SK-N-DZ (cell line): ENCODE data around the gene LARP7.
A peak's percentile ranks its signal among the peaks of the same experiment; 100 is the strongest.
"Not testable (repeated sequence)": the region's sequence is repeated elsewhere in the genome, so short reads cannot be mapped to it uniquely, and the experiment has no call there.

Experiments
- DNase-seq: peaks from one replicate; pipeline ENCODE4 v3.0.0-alpha.2; 2015; ENCODE audit warnings: low spot score

The LARP7 gene

DNA sequence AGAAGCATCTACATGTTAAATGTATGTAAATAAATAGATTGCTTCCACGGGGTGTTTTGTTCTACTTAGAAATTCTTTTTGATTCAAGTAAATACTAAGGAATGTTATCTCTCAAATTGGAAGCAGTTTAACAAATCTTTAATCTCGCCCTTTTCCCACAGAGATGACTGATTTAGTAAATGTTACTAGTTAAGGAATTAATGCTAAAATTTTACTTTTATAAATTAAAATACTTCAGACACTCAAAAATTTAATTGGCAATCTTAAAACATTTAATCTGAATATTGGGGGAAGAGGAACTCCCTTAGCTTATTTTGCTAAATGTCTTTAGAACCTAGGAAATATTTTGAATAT is 12.1 kb downstream of the LARP7 start:
- no peak for DNase-seq

DNA sequence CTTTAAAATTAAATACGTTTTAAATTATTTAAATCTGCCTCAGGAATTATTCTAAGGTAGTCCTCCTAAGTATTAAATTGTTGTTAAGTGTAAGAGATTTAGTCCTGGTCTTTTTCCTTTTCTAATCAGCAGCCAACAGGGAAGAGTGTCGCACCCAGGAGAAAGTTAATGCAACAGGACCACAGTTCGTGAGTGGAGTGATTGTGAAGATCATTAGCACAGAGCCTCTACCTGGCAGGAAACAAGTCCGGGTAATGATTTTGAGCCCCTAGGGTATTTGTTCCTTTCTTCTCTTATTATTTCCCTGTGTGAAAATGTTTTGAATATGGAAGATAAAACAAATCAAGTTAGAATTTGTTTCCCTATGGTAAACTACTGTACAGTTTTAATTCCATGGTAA is 13.4 kb downstream of the LARP7 start:
- no peak for DNase-seq

DNA sequence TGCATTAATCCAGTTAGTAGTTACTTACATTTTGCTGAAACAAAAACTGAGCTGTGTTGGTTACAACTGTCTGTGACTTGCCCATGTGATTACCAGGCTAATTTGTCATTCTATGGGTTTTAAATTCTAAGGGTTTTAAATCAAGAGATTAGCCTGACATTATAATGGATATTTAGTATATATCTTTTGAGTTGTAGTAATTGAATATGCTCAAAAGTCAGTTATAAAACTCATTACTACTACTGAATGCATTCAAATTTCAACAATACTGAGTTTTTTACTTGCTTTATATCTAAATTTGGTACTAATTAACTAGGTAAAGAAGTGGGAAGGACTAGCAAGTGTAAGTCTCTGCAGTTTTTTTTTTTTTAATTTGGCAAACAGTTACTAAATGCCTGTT is 14.7 kb downstream of the LARP7 start:
- no peak for DNase-seq

DNA sequence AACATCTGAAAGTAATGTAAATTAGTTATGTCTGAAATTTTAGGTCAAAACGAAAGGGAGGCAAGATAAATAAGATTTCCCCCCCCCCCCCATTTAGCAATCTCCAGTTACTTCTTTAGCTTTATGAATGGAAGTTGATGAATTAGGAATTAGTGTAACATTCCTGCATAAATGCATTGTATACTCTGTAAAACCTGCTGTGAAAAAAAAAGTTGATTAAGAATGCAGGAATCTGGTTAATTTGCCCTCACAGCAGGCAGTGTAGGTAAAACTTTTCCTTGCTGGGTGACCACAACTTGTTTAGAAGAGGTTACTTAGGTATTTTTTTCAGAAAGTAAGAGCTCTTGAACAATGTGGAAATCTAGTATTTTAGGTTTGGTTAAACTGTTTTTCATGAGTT is 15.3 kb downstream of the LARP7 start:
- DNase-seq = no peak

DNA sequence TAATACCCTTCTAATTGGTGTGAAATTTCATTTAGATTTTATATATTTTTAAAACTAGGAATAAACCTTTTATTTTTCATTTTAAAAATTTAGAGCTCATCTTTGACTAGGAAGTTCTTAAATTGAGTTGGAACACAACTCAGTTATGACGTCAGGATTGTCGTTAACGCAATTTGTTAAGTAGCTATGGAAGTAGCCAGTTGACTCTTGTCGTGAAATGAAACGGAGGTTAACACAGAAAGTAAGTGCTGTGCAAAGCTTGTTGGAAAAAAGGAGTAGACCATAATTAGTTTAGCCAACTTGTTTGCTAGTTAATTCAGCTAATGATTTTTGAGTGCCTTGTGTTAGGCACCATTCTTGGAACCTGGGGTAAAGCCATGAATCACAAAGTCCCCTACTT is 18.3 kb downstream of the LARP7 start:
- no peak for DNase-seq

DNA sequence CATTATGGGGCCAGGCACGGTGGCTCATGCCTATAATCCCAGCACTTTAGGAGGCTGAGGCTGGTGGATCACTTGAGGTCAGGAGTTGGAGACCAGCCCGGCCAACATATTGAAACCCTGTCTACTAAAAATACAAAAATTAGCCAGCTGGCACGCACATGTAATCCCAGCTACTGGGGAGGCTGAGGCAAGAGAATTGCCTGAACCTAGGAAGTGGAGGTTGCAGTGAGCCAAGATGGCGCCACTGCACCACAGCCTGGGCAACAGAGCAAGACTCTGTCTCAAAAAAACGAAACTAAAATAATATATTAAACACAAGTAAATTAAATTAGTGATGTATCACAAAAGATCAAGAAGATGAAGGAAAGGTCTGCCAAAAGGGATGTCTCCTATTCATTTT is 19.2 kb downstream of the LARP7 start:
- not testable (repeated sequence) for DNase-seq

DNA sequence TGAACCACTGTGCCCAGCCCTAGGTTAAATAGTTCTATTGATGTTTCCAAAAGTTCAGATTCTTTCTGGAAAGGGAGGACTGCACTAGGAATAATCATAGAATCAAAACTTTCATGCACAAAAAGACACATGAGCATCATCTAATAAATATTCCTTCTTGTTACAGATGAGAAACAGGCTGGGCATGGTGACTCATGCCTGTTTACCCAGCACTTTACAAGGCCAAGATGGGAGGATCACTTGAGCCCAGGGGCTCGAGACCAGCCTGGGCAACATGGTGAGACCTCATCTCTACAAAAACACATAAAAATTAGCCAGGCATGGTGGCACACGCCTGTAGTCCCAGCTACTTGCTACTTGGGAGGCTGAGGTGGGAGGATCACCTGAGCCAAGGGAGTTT is 27.7 kb downstream of the LARP7 start:
- no peak for DNase-seq

DNA sequence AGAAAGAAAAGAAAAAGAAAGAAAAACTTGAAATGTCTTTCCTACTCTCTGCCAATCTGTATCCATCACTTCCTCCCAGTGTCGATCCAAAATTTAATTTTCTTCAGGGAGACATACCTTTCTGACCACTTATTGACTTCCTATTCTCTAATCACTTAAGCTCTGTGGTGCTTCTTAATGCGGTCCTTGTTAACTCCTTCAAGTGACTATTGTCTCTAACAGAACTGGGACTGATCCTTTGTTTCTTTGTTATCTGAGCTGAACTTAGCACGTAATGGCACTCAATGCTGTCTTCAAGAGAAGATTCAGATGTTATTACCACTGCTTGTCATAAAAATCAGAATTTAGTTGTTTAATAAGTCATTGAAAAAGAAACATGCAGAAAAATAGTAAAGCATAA is 31.2 kb downstream of the LARP7 start:
- DNase-seq = no peak

DNA sequence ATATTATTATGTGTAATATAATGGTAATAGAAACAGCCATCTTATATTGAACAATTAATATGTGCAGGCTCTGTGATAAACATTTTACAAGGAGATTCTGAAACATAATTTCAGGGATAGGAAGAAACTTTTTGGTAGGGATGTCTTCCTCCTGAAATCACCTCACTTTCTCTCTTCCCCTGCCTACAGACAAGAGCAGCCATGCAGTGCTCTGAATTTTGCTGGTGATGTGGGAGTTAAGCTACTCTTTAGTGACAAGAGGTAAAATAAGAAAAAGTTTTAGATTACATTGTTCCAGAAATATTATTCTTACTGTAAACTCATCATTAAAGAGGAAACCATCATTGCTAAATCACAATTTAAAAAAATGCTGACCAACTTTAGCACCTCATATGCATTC is 36.1 kb downstream of the LARP7 start:
- DNase-seq = no peak

DNA sequence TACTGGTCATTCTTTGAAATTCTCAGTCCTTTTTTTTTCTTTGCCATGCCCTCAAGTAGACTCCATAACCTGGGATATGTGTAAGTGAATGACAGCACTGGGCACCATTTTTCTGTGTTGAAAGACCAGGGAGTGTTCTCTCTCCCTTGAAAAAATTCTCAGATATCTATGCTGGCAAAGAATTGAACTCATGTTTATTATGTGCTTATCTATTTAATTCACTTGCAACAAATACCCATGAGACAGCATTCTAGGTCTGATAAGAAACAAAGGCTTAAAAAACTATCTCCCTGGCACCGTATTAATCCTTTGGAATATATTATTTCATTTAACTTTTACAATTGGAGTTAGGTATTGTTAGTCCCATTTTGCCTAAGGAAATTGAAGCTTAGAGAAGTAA is 36.7 kb downstream of the LARP7 start:
- DNase-seq = no peak

DNA sequence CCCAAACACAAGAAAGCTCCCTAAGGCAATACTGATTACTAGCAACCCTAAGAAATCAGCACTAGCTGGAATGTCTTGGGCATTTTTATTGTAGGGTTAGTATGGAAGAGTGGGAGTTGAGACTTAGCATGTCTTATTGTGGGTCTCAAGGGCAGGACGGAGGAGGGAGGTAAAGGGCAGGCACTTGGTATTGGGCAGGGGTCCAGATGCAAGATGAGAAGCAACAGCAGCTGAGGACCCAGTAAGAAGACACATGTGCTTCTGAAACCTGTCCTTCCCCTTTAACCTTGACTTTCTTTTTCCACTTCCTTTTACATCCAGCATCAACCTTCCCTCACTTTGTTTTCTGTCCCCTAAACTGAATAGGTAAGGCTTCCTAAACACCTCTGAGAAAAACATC is 37.4 kb downstream of the LARP7 start:
- no peak for DNase-seq

DNA sequence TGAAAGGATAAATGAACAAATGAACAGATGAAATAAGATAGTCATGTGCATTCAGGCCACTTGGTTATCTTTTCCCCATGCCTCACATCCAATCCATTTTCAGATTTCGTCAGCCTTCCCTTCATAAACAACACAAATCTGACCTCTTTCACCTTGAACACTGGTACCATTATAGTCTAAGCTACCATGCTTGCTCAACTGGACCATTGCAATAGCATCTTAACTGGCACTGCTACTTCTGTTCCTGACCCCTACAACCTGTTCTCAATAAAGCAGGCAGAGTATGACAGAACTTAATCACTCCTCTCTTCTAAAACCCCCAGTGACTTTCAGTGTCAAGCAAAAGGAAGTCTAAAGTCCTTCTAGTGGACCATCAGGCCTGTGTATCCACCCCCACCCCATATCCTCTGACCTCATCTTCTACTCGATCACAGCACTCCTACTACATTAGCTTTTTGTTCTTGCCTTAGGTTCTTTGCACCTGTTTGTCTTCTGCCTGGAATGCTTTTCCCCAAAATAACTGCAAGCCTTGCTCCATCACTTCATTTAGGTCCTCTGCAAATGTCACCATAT is 40.7 kb downstream of the LARP7 start:
- no peak for DNase-seq

DNA sequence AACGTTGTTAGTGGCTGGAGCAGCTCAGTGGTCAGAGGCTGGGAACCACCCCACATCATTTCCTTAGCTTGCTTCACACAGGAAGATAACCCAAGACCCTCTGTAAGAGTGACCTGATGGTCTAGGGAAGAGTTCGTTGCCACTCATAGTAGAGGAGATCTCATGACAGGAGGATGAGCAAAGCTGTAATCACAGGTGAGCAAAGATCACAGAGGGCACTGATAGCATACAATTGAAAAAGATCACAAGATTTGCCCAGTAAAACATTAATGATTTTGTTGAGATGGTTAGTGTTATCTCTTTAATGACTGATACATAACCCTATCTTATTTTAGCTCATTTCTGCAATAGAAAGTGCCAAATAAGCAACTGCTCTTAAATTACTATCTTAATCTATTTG is 44.1 kb downstream of the LARP7 start:
- no peak for DNase-seq

DNA sequence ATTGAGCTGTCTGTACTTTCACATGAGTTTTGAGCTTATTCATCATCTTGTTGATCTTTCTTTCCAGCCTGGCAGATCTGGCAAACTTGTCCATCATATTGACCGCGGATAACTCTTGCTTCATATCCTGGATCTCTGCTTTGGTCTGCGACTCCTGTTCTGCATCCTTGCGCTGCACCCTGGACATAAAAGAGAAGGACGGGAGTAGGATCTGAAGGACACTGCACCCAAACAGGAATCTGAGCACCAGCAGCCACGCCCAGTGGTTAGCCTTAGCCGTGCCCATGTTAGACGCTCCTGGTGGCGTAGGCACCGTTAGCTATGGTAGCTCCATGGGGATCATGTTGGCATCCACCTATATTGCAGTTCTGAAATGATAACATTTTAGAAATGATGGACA is 56.6 kb downstream of the LARP7 start:
- DNase-seq = no peak

DNA sequence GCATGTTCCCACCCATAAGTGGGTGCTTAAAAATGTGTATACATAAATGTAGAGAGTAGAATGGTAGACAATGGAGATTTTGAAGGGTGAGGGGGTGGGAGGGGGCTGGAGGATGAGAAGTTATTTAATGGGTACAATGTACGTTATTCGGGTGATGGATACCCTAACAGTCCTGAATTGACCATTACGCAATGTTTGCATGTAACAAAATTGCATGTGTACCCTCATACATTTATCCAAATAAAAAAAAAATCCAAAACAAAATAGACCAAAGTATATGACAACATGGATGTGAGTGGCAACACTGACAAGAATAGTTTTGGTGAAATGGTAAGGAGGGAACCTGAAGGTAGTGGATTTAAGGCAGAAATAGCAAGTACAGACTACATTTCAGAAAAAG is 63.7 kb downstream of the LARP7 start:
- DNase-seq = no peak

DNA sequence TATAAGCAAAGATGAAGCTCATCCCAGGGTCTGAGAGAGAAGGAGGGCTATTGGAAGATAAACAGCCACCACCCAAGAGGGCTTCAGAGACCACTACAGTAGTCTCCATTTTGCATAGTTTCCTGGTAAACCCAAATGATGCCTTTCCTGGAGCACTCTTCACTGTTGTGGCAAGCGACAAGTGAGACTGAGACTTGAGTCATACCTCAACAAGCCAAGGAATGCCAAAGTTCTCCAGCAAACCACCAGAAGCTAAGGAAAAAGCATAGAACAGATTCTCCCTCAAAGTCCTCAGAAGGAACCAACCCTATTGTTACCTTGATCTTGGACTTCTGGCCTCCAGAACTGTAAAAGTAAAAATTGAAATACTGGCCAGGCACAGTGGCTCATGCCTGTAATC is 65.9 kb downstream of the LARP7 start:
- DNase-seq = no peak

DNA sequence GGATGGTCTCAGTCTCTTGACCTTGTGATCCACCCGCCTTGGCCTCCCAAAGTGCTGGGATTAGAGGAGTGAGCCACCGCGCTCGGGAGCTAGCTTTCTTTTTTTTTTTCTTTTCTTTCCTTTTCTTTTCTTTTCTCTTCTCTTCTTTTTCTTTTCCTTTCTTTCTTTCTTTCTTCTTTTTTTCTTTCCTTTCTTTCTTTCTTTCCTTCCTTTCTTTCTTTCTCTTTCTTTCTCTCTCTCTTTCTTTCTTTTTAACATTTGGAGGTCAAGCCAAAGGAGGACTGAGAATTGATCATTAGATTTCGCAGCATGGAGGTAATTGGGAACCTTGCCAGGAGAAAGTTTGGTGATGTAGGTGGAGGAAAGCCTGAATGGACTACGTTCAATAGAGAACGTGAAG is 67.4 kb downstream of the LARP7 start:
- no peak for DNase-seq

DNA sequence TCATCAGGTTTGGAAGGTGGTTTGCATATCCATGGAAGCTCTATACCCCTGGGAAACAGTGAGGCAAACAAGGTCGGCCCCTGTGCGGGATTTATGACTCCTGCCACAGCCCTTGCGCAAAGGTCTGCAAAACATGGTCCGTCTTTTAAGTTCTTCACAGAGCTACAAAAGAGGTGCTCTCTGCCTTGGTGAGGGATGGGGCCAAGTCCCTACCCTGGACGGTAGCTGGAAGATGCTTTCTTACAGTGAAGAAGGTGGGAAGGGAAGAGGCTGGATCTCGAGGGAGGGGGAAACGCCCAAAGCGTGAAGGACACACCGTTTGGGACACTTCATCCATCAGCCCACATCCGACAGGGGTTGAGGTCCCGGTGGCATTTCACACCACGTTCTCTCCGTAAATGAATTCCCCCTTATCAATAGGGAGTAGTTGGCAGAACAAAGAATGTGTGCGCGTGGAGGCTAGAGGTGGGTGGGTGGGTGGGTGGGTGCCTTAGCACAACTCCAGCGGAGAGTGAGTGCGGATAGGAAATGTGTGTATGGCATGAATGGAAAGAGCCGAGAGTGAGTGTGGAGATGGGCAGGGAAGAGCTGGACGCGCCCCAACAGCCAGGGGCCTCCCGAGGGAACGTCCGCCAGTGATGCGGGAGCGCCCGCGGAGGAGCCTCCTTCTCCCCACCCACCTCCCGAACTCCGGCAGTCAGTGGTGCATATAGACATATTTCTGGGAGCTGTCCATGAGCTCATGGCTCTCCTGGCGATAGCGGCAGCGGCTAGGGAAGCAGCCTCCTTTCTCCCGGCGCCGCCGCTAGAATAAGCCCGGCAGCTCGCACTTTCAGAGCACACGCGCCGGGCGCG is 68.3 kb downstream of the LARP7 start:
- DNase-seq = peak; percentile 47

DNA sequence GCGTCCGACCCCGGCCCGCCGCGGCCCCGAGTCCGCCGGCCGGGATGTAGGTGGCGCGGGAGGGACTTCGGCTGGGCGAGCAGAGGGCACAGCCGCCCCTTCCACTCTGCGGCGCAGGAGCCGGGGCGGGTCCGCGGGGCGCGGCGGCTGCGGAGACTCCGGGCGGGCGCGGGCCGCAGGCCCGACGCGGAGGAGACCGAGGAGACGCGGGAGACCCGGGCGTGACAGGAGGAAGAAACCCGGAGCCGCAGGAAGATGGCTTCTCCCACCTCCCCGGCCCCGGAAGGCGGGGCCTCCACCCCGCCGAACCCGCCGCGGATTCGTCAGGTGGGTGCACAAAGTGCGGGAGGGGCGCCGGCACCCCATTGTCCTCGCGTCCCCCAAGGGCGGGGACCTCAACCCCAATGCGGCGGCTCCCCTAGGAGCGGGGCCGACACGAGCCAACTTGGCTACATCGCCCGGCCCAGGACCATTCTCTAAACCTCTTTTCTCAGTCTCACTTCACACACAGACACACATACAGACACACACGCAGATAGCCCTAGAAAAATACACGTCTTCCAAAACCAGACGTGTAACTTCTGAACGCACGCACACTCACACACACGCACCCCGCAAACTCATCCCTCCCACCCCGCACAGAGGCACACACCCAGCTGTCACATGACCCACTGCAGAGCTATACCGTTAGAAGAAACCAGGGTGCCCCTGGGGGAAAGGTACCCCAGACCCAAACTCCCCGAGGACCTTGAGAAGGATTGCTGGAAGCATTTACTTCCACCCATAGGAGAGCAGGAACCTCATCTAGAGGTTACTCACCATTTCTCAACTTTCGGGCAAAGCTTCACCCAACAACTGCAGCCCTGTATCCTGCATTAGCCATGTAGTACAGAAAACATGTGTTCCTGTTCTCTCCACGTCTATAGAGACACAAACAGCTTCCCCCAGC is 69.2 kb downstream of the LARP7 start:
- peak; percentile 13 for DNase-seq

DNA sequence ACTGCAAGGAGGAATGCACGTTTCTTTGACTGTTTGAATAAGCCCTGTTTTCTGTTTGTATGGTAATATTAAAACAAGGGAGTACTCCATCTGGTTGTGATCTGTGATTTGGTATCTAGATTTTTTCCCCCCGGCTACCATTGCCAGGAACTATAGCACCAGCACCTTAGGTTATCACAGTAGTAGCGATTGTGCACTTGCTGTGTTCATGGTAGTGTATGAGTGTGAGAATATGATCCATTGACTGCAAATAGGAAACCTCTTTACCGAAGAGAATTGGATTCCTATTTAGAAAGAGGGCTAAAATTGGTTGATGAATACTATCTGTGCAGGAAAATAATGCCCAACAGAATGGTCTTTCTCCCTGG is 69.9 kb downstream of the LARP7 start:
- no peak for DNase-seq
